Measurements from ENCODE around the gene CDK14. TPM values are rescaled to one million over a fixed set of nuclear protein-coding genes. Genes with fewer than 3 reads are reported as not detected.

Gene CDK14
- total and polyA plus RNA-seq, 10 of the 15 experiments (the other 5 are each of a cell fraction or from before 2014, with no cell fraction given) = 6.5 to 61.3 (median 24.2) TPM

DNA sequence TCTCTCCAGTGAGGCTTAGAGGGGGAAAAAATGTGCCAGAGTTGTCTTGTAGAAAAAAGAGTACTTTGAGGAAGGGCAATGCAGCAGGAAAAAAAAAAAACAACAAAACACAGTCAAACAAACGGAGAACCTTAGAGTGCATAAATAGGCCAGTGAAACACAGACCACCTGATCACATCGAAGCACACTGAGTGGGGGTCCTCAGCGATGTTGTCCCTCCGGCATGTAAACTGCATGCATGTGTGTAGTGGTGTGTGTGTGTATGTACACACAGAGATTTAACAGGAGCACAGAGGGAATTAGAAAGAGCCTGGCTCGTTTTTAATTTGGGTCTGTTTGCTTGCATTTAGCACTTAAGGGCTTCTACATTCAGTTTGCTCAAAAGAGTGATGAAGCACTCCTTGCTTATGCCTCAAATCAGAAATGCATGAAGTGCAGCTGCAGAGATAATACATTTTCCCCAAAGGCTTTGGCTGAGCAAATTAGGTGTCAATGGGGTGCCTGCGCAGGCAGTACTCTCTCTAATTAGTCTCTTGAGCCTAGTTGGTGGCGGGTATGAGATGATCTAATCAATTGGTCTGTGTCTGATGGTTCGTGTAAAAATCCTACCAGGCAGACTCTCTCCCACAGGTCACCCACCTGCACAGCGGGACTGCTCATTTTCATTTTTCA, 605.5 kb downstream of the CDK14 start:
- Histone ChIP-seq H3K4me3 (no peak overlapping the region), H3K79me2 (ENCODE audit: control insufficient read depth, insufficient read depth, low read length) (no peaks in the 10 kb centered on the region), H3K36me3 (ENCODE audit: control insufficient read depth in 2 of 2, insufficient read depth in 2 of 2, low read length in 1 of 2) (no peaks in the 10 kb centered on the region), H3K9ac (ENCODE audit: control insufficient read depth, insufficient read depth, low read length) (no peak overlapping the region), H3K27me3 (replicated peaks in 1 of 2; ENCODE audit: control insufficient read depth in 2 of 2, insufficient read depth in 2 of 2, low read length in 1 of 2) (no peaks in the 10 kb centered on the region), H3K9me3 (replicated peaks; ENCODE audit: control insufficient read depth, insufficient read depth, low read length) (no peaks in the 10 kb centered on the region), H3K27ac (ENCODE audit: control insufficient read depth, insufficient read depth) (no peak overlapping the region), H3K4me2 (ENCODE audit: control insufficient read depth, insufficient read depth) (no peak overlapping the region), H3K4me1 (ENCODE audit: control insufficient read depth, insufficient read depth, low read length) (no peaks in the 10 kb centered on the region), H2AFZ (ENCODE audit: control insufficient read depth, low read depth, low read length) (no peak overlapping the region), H4K20me1 (ENCODE audit: control insufficient read depth, insufficient read depth) (no peaks in the 10 kb centered on the region)
- ChIA-PET CTCF (no interaction called here), SMC1A (ENCODE audit: uncharacterized antibody, unreplicated experiment) (no interaction called here), POLR2A (no interaction called here), RAD21 (ENCODE audit: unreplicated experiment) (no interaction called here)
- FAIRE-seq (no peak), ATAC-seq (no peak), DNase-seq (ENCODE audit: low read depth, low spot score) (no peak)
- 74% methylated on average over 9 of the region's 9 CpGs for WGBS (ENCODE audit: insufficient coverage, insufficient replicate concordance, low lambda C conversion rate, missing lambda C conversion rate)
- in situ Hi-C loops (cut with MboI) = no loop called here
- no TSS peak for BruUV-seq (replicated peaks)
- no peak for TF ChIP-seq DPF2 (IDR thresholded peaks at IDR 0.05)
- no peak for TF ChIP-seq BMI1 (IDR thresholded peaks at IDR 0.05; ENCODE audit: borderline replicate concordance)
- no peak for TF ChIP-seq NR2C1 (IDR thresholded peaks at IDR 0.05)
- intact Hi-C loops (cut with micrococcal nuclease; ENCODE audit: unreplicated experiment) = no loop called here

DNA sequence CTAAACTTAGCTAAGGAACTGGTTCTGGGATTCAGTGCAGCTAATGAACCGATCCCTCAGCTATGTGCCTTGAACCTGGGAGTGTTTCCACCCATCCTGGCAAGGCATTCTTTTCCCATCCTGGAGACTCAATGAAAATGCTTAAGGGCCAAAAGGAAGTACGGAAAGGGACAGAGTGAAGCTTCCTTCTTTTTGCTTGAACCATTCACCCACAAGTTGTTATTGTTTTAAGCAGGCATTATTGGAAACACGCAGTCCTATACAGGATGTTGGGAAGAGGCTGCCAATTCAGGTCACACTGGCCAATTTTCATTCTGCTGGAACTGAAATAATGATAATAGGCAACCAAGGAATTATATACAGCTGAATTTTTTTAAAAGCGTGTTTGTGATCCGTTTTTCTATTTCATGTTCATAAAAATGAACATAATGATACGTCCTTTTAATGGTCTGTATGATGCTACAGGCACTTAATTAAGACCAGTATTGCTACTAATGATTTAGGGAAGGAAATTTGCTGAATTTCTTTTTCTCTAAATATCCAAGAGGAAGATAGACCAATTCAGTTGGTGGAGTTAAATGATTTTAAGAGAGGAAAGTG, 610.3 kb downstream of the CDK14 start:
- CTCF ChIA-PET = no interaction called here
- POLR2A ChIA-PET = no interaction called here
- intact Hi-C loops (cut with micrococcal nuclease; ENCODE audit: unreplicated experiment) (no loop called here), in situ Hi-C loops (cut with MboI) (no loop called here)
- no peak overlapping the region for H3K27ac ChIP-seq (ENCODE audit: control insufficient read depth, insufficient read depth)
- RAD21 ChIA-PET (ENCODE audit: unreplicated experiment) = no interaction called here
- ATAC-seq (no peak), DNase-seq (ENCODE audit: low read depth, low spot score) (no peak), FAIRE-seq (no peak)
- no peak overlapping the region for H2AFZ ChIP-seq (ENCODE audit: control insufficient read depth, low read depth, low read length)
- no peaks in the 10 kb centered on the region for H4K20me1 ChIP-seq (ENCODE audit: control insufficient read depth, insufficient read depth)
- H3K4me1 ChIP-seq (ENCODE audit: control insufficient read depth, insufficient read depth, low read length) = no peaks in the 10 kb centered on the region
- SMC1A ChIA-PET (ENCODE audit: uncharacterized antibody, unreplicated experiment) = interaction anchor here (0.6 kb wide), 1 partner anchor 9 kb away, joined by 3 read pairs; no protein-coding TSS in a partner anchor
- BruUV-seq (replicated peaks) = no TSS peak
- 77% methylated on average over 6 of the region's 6 CpGs for WGBS (ENCODE audit: insufficient coverage, insufficient replicate concordance, low lambda C conversion rate, missing lambda C conversion rate)
- H3K36me3 ChIP-seq (ENCODE audit: control insufficient read depth in 2 of 2, insufficient read depth in 2 of 2, low read length in 1 of 2) = 0 out of 4 replicates have a peak, but pooled peaks cover 0 to 3% of the 10 kb centered on the region in 2 experiments
- H3K4me2 ChIP-seq (ENCODE audit: control insufficient read depth, insufficient read depth) = no peak overlapping the region
- no peak overlapping the region for H3K4me3 ChIP-seq
- no peaks in the 10 kb centered on the region for H3K79me2 ChIP-seq (ENCODE audit: control insufficient read depth, insufficient read depth, low read length)
- TF ChIP-seq RELA (IDR thresholded peaks at IDR 0.05; ENCODE audit: borderline replicate concordance, partially characterized antibody) (no peak), JUND (IDR thresholded peaks at IDR 0.05; ENCODE audit: low read depth, low read length) (no peak), BCL11A (IDR thresholded peaks at IDR 0.05; ENCODE audit: low read depth, low read length) (no peak), FOXM1 (IDR thresholded peaks at IDR 0.05; ENCODE audit: low read depth, low read length) (no peak), IKZF2 (IDR thresholded peaks at IDR 0.05) (no peak), SP1 (IDR thresholded peaks at IDR 0.05; ENCODE audit: low read depth, low read length) (no peak), PAX8 (IDR thresholded peaks at IDR 0.05) (no peak), ETV6 (conservative IDR thresholded peaks at IDR 0.05 in 1 of 2, IDR thresholded peaks at IDR 0.05 in 1 of 2; ENCODE audit: borderline replicate concordance in 1 of 2, low read depth in 1 of 2) (no peak)
- no peaks in the 10 kb centered on the region for H3K27me3 ChIP-seq (replicated peaks in 1 of 2; ENCODE audit: control insufficient read depth in 2 of 2, insufficient read depth in 2 of 2, low read length in 1 of 2)
- no peaks in the 10 kb centered on the region for H3K9me3 ChIP-seq (replicated peaks; ENCODE audit: control insufficient read depth, insufficient read depth, low read length)
- H3K9ac ChIP-seq (ENCODE audit: control insufficient read depth, insufficient read depth, low read length) = no peak overlapping the region

Measured in GM12878 (cell line).